Fibroblast of gingiva (primary cell): ENCODE data around the gene ZNF549.
A peak's percentile ranks its signal among the peaks of the same experiment; 100 is the strongest.
"Not testable (repeated sequence)": the region's sequence is repeated elsewhere in the genome, so short reads cannot be mapped to it uniquely, and the experiment has no call there.

Experiments used
- DNase-seq: peaks from one replicate; pipeline ENCODE4 v3.0.0-alpha.2; 2011; ENCODE audit warnings: low read depth

The ZNF549 gene

DNA sequence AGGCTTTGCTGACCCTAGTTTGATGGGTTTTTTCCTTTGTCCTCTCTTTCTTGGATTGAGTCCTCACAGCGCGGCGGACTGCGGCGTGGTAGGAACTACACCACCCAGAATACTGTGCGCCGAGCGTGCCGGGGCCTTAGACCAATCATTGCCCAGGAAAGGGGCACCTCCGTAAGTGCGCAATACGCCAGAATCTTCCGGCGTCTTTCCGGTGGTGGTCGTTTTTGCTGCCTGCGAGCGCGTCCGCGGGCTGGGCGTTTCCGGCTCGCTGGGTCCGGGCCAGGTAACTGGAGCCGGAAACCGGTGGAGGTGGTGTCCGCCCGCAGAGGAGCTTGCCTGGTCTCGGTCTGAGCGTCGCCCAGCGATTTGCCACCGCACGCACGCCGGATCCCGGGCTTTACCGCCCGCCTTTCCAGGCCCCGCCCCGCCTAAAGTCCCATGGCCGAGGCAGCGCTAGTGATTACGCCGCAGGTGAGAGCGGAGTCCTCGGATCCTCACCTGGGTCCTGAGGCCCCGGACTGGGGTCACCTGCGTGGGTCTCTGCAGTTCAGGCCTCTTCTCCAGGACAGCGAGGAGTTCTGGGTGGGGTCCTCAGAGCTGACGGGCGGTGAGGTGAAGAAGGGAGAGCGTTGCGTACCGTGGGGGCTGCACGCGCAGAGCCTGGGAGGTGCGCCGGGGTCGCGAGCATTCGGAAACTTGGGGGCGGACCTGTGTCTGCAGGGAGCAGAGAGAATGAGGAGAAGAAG, at the start of gene ZNF549:
Gene ZNF549, plus strand, starts transcription at position 221 of the 746 bp plus-strand sequence. Its CDS starts 218 bp downstream, at position 439.
- peak; percentile 91 for DNase-seq

DNA sequence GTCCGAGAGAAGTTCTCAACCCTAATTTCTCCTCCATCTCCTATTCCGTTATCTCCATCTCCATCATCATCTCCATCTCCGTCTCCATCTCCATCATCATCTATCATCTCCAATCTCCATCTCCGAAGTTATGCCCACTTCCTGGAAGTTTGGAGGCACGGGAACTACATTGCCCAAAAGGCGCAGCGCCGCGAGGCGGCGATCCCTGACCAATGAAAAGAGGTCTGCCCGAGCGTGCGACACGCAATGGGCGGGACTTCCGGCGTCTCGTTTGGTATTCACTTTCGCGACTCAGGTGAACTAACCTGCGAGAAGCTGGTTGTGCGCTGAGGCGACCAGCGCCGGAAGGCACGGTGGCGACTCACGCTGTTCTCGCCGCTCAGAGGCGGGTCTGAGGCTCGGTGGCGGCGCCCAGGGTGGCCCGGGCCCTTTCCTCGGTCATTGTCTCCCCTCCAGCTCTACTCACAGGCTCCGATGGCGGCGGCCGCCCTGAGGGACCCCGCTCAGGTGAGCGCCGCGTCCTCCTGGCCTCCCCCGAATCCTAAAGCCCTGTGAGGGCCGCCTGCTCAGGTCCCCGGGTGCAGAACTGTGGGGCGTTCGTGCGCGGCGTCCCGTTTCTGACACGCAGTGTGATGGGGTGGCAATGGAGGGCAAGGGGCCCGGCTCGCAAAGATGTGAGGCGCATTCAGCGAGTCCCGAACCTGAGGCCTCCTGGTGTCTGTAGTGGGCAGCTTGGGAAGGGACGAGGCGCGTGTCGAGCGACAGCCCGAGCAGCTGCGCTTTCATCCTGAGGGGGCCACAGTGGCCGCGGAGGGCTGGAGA, 39.5 kb upstream of the ZNF549 start, which contains the start of gene ZNF419:
Gene ZNF419, plus strand, starts transcription at position 274 of the 822 bp plus-strand sequence. Its CDS starts 201 bp downstream, at position 475.
- peak; percentile 77 for DNase-seq

DNA sequence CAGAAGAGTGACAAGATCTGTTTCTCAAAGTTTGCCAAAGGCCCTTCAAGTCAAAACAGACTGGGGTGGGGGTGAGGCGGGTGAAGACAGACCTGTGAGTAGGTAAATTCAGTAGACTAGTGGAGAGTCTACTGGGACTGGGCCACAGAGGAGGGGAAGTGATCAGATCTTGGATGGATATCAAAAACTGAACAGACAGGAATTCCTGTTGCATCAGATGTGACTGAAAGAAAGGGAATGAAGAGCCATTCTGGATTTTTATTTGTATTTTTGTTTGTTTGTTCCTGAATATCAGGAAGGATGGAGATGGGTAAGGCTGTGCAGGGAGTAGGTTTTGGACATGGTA, 38.9 kb upstream of the ZNF549 start:
- peak; percentile 25 for DNase-seq

DNA sequence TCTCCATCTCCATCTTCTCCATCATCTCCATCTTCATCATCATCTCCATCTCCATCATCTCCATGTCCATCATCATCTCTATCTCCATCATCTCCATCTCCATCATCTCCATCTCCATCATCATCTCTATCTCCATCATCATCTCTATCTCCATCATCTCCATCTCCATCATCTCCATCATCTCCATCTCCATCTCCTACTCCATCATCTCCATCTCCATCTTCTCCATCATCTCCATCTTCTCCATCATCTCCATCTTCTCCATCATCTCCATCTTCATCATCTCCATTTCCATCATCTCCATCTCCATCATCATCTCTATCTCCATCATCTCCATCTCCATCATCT, 27.9 kb upstream of the ZNF549 start:
- DNase-seq, result not testable (repeated sequence)

DNA sequence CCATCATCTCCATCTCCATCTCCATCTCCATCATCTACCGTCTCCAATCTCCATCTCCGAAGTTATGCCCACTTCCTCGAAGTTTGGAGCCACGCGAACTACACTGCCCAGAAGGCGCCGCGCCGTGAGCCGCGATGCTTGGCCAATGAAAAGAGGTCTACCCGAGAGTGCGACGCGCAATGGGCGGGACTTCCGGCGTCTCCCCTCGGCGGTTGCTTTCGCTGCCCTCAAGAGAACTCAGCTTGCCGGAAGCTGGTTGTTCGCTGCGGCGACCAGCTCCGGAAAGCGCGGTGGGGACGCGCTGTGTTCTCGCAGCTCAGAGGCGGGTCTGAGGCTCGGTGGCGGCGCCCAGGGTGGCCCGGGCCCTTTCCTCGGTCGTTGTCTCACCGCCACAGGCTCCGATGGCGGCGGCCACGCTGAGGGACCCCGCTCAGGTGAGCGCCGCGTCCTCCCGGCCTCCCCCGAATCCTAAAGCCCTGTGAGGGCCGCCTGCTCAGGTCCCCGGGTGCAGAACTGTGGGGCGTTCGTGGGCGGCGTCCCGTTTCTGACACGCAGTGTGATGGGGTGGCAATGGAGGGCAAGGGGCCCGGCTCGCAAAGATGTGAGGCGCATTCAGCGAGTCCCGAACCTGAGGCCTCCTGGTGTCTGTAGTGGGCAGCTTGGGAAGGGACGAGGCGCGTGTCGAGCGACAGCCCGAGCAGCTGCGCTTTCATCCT, 27.3 kb upstream of the ZNF549 start, which contains the start of gene ZNF773:
Gene ZNF773, plus strand, starts transcription at position 259 of the 716 bp plus-strand sequence. Its CDS starts 143 bp downstream, at position 402.
- peak; percentile 95 for DNase-seq

DNA sequence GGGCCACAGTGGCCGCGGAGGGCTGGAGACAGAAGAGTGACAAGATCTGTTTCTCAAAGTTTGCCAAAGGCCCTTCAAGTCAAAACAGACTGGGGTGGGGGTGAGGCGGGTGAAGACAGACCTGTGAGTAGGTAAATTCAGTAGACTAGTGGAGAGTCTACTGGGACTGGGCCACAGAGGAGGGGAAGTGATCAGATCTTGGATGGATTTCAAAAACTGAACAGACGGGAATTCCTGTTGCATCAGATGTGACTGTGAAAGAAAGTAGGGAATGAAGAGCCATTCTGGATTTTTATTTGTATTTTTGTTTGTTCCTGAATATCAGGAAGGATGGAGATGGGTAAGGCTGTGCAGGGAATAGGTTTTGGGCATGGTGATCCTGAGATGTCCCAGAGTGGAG, 26.8 kb upstream of the ZNF549 start:
- DNase-seq, result peak; percentile 58

DNA sequence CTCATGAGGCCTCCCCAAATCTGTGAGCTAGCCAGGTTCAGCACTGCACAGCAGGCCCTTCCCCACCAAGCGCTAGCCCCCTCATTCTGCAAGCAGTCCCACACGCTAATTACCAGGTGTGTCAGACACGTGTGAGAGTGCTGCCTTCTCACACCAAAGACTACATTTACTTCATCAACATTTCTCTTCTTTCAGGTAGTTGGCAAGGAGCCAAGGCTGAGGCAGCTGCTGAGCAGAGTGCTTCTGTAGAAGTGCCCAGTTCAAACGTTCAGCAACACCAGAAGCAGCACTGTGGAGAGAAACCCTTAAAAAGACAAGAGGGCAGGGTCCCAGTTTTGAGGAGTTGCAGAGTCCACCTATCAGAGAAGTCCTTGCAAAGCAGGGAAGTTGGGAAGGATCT, 21.0 kb upstream of the ZNF549 start:
- no peak for DNase-seq

DNA sequence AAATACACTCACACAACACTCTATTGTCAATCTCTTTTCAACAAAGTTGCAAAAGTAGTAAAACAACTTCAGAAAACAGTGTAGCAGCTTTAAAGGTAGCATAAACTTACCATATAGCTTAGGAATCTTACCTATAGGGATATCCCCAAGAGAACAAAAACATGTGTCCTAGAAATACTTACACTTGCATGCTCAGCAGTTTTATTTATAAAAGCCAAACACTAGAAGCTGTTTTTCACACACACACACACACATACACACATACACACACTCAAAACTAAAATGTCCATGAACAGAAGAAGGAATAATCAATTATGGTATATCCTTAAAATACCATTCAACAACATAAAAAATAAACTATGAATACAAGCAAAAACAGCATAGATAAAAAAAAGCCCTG, 15.7 kb upstream of the ZNF549 start:
- no peak for DNase-seq

DNA sequence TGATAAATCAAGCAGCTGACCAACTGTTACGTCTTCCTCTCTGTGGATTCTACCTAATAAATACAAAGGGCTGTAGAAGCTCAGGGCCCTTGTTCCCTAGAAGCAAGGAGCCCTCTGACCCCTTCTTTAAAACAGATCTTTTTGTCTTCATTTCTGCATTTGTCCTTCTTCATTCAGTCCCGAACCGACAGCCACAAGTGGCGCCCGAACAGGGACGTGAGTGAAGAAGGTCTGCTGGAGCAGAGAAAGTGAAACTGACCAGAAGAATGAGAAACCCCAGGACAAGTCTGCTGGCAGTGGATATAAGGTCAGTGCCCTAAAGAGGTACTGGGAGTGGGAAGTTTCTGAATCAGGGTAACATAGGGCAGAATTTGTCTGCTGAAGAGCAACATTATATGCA, 14.3 kb upstream of the ZNF549 start:
- DNase-seq, result peak; percentile 16

DNA sequence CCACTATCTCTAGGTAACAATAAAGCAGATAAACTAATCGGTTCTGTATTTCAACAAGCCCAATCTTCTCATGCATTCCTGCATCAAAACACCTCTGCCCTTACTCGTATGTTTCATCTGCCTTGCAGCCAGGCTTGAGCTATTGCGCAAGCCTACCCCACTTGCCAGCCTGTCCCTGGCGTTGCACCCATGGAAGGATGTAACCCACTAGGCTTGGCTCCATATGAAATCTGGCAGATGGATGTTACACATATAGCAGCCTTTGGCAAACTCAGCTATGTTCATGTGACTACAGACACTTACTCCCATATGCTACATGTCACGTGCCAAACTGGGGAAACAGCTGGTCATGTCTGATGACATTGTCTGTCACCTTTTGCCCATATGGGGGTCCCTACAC, 11.9 kb upstream of the ZNF549 start:
- no peak for DNase-seq

GRCh38 chr19:57518021-57518420, 9.1 kb upstream of the ZNF549 start:
- DNase-seq, result not testable (repeated sequence)

- no peak for DNase-seq
Measured at GRCh38 chr19:57537953-57538547, 10.9 kb downstream of the ZNF549 start.

DNA sequence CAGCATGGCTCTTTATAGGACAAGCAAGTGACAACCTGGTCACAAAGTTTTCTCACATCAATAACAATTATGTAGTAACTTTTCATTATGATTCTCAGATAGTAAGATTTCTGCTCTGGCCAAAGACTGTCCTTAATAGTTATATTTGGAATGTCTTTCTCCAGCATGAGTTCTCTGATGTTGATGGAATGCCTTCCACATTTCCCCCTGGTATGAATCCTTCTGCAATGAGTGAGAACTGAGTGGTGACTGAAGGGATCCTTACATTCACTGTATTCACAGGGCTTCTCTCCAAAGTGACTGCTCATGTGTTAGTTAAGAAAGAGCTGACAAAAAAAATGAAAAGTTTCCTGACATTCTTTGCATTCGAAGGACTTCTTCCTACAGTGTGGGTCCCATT, 19.4 kb downstream of the ZNF549 start:
- DNase-seq, result no peak

DNA sequence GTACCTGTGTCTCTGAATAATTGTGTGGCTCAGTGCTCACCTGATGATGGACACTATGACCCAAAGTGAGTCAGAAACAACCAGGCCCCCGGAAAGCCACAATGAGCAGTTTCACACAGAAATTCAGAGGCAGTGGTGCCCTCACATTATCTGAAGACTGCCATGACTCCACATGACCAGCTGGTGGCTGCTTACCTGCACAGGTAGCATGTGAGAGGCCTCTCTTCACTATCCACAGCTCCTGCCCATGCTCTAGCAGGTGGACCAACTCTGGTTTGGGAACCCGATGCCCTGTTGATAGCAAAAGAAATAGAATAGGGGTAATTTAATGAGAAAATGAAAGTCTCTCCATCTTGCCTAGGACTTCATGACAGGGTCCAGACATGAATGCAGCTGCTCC, 25.3 kb downstream of the ZNF549 start:
- no peak for DNase-seq

DNA sequence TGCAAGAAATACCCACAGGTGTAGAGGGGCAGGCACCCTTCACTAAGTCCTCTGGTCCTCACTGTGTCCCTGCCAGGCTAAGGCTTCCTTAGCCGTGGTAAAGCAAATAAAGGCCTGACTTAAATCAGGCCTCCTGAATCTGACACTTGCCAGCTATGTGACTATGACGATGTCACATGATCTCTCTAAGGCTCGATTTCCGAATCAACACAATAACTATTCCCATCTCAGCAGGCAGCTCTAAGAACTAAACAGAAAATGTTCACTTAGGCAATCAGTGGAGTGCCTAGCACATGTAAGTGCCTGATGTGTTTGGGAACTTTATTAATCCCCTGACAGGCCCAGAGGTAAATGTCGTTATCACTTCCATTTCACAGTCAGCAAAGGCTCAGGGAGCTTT, 30.5 kb downstream of the ZNF549 start:
- DNase-seq, result no peak

- no peak for DNase-seq
Measured at GRCh38 chr19:57558525-57558924, 31.4 kb downstream of the ZNF549 start.

GRCh38 chr19:57559008-57559403, 31.9 kb downstream of the ZNF549 start:
- DNase-seq, result peak; percentile 21

GRCh38 chr19:57559404-57560025, 32.4 kb downstream of the ZNF549 start, which contains the start of gene ZNF550:
TSS of gene ZNF550 (minus strand) at chr19:57559863. CDS start at chr19:57559682, 181 bp downstream.
- peak; percentile 89 for DNase-seq

- DNase-seq, result peak; percentile 74
Measured at GRCh38 chr19:57560049-57560491, 32.9 kb downstream of the ZNF549 start.

DNA sequence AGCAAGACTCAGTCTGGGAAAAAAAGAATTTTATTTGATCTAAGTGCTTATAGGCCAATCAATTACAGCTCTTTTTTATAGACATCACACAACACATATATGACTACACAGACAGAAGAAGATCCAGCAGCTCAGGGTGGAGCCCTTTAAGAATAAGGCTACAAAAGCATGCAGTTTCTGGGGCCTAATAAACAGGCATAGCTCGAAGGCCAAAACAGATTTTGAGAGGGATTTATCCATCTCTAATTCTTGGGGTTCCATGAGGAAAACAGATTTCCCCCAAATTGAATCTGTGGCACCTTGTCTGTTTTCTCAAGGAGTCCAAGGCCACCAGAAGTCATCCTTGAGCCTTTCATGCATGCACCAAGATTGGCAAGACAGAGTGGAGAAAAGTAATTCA, 36.4 kb downstream of the ZNF549 start:
- DNase-seq, result no peak
